ENCODE results near the gene ZBTB32.

ZBTB32 gene

DNA sequence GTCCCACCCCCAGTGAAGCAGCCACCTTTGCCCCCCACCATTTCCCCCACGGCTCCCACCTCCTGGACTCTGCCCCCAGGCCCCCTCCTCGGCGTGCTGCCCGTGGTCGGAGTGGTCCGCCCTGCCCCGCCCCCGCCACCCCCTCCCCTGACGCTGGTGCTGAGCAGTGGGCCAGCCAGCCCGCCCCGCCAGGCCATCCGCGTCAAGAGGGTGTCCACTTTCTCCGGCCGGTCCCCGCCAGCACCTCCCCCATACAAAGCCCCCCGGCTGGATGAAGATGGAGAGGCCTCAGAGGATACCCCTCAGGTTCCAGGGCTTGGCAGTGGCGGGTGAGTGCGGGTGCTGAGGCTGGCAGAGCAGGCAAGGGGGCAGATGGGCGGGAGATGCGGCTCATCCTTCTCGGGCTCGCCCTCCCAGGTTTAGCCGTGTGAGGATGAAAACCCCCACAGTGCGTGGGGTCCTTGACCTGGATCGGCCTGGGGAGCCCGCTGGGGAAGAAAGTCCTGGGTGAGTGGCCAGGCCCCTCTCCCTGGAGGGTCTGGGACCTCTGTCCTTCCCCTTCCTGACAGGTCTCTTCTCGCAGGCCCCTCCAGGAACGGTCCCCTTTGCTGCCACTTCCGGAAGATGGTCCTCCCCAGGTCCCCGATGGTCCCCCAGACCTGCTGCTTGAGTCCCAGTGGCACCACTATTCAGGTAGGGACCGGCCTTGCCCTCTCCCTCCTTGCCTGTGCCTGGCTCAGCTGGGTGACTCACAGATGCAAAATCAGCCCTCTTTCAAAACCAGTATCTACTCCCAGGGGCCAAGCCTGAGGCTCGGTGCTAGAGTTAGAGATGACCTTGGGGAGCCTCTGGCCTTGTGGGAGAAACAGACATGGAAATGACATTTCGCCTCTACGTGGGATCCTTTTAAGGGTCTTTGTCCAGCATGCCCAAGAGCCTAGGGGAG is 29.1 kb downstream of the ZBTB32 start:
- Histone ChIP-seq H3K36me3 (ENCODE audit: control insufficient read depth in 5 of 5, insufficient read depth in 5 of 5, low read length in 5 of 5) (peaks cover 0 to 96% (median 91%) of the 10 kb centered on the region in 5 donors), H3K27me3 (ENCODE audit: control insufficient read depth in 5 of 5, insufficient read depth in 4 of 5, low read length in 5 of 5) (no peaks in the 10 kb centered on the region), H3K27ac (ENCODE audit: low read depth, low read length) (no peak overlapping the region), H3K9ac (ENCODE audit: low read length in 5 of 5) (no peak overlapping the region), H3K4me3 (ENCODE audit: low read depth in 1 of 5, low read length in 5 of 5) (no peak overlapping the region), H3K9me3 (ENCODE audit: control insufficient read depth in 5 of 5, low read length in 5 of 5) (no peaks in the 10 kb centered on the region), H3K4me1 (ENCODE audit: control insufficient read depth in 5 of 5, insufficient read depth in 5 of 5, low read length in 5 of 5) (peaks cover 0 to under 1% (median 0%) of the 10 kb centered on the region in 5 donors)

- Histone ChIP-seq H3K27ac (ENCODE audit: low read depth, low read length) (no peak overlapping the region), H3K36me3 (ENCODE audit: control insufficient read depth in 5 of 5, insufficient read depth in 5 of 5, low read length in 5 of 5) (peaks cover 0 to 96% (median 90%) of the 10 kb centered on the region in 5 donors)
These were observed 29.9 kb downstream of the ZBTB32 start for GRCh38 chr19:35734273-35734672.

GRCh38 chr19:35734889-35735288 is 30.5 kb downstream of the ZBTB32 start:
- H3K36me3 ChIP-seq (ENCODE audit: control insufficient read depth in 5 of 5, insufficient read depth in 5 of 5, low read length in 5 of 5) = peaks cover 0 to 91% (median 83%) of the 10 kb centered on the region in 5 donors

More at GRCh38 chr19:35734273-35734672, 29.9 kb downstream of the ZBTB32 start:
- Histone ChIP-seq H3K4me1 (ENCODE audit: control insufficient read depth in 5 of 5, insufficient read depth in 5 of 5, low read length in 5 of 5) (peaks cover 0 to 9% (median 4%) of the 10 kb centered on the region in 5 donors), H3K4me3 (ENCODE audit: low read depth in 1 of 5, low read length in 5 of 5) (no peak overlapping the region), H3K9ac (ENCODE audit: low read length in 5 of 5) (no peak overlapping the region), H3K27me3 (ENCODE audit: control insufficient read depth in 5 of 5, insufficient read depth in 4 of 5, low read length in 5 of 5) (no peaks in the 10 kb centered on the region), H3K9me3 (ENCODE audit: control insufficient read depth in 5 of 5, low read length in 5 of 5) (no peaks in the 10 kb centered on the region)

DNA sequence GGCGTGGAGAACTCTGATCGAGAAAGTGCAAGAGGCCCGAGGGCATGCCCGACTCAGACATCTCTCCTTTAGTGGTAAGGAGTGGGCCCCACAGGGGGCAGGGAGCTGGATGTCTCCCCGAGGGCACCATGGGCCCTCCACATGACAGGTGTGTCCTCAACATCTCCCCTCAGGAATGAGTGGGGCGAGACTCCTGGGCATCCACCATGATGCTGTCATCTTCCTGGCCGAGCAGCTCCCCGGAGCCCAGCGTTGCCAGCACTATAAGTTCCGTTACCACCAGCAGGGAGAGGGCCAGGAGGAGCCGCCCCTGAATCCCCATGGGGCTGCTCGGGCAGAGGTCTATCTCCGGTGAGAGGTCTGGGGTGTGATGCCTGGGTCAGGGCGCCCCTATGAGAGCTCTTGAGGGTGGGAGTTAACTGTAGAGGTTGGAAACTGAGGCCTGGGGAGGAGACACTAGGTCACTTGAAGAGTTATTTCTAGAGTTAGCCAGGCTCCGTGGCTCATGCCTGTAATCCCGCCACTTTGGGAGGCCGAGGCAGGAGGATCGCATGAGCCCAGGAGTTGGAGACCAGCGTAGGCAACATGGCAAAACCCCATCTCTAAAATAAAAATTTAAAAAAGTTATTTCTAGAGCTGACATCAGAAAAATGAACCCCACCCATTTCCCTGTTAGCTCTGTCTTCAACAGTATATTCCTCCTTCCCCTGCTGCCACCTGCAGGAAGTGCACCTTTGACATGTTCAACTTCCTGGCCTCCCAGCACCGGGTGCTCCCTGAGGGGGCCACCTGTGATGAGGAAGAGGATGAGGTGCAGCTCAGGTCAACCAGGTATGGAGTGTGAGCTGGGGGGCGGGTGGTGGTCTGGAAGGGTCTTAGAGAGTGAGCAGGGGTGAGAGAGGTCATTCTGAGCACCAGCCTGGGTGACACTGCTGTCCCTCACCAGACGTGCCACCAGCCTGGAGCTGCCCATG is 32.8 kb downstream of the ZBTB32 start:
- H3K27ac ChIP-seq (ENCODE audit: low read depth, low read length) = no peak overlapping the region
- no peaks in the 10 kb centered on the region for H3K9me3 ChIP-seq (ENCODE audit: control insufficient read depth in 5 of 5, low read length in 5 of 5)
- H3K27me3 ChIP-seq (ENCODE audit: control insufficient read depth in 5 of 5, insufficient read depth in 4 of 5, low read length in 5 of 5) = no peaks in the 10 kb centered on the region
- peaks cover 6 to 26% (median 19%) of the 10 kb centered on the region in 5 donors for H3K4me1 ChIP-seq (ENCODE audit: control insufficient read depth in 5 of 5, insufficient read depth in 5 of 5, low read length in 5 of 5)
- no peak overlapping the region for H3K4me3 ChIP-seq (ENCODE audit: low read depth in 1 of 5, low read length in 5 of 5)
- peak overlapping the region in 1 of 5 donors; percentile 39 for H3K9ac ChIP-seq (ENCODE audit: low read length in 5 of 5)
- peaks cover 0 to 68% (median 60%) of the 10 kb centered on the region in 5 donors for H3K36me3 ChIP-seq (ENCODE audit: control insufficient read depth in 5 of 5, insufficient read depth in 5 of 5, low read length in 5 of 5)

More at GRCh38 chr19:35734889-35735288, 30.5 kb downstream of the ZBTB32 start:
- Histone ChIP-seq H3K4me1 (ENCODE audit: control insufficient read depth in 5 of 5, insufficient read depth in 5 of 5, low read length in 5 of 5) (peaks cover 2 to 15% (median 9%) of the 10 kb centered on the region in 5 donors), H3K4me3 (ENCODE audit: low read depth in 1 of 5, low read length in 5 of 5) (no peak overlapping the region), H3K27ac (ENCODE audit: low read depth, low read length) (no peak overlapping the region), H3K9me3 (ENCODE audit: control insufficient read depth in 5 of 5, low read length in 5 of 5) (no peaks in the 10 kb centered on the region), H3K9ac (ENCODE audit: low read length in 5 of 5) (no peak overlapping the region), H3K27me3 (ENCODE audit: control insufficient read depth in 5 of 5, insufficient read depth in 4 of 5, low read length in 5 of 5) (no peaks in the 10 kb centered on the region)

- Histone ChIP-seq H3K27ac (ENCODE audit: low read depth, low read length) (no peak overlapping the region), H3K36me3 (ENCODE audit: control insufficient read depth in 5 of 5, insufficient read depth in 5 of 5, low read length in 5 of 5) (peaks cover 0 to 67% (median 57%) of the 10 kb centered on the region in 5 donors), H3K27me3 (ENCODE audit: control insufficient read depth in 5 of 5, insufficient read depth in 4 of 5, low read length in 5 of 5) (no peaks in the 10 kb centered on the region), H3K4me3 (ENCODE audit: low read depth in 1 of 5, low read length in 5 of 5) (no peak overlapping the region), H3K9me3 (ENCODE audit: control insufficient read depth in 5 of 5, low read length in 5 of 5) (no peaks in the 10 kb centered on the region), H3K9ac (ENCODE audit: low read length in 5 of 5) (no peak overlapping the region), H3K4me1 (ENCODE audit: control insufficient read depth in 5 of 5, insufficient read depth in 5 of 5, low read length in 5 of 5) (peaks cover 6 to 30% (median 19%) of the 10 kb centered on the region in 5 donors)
These were observed 33.9 kb downstream of the ZBTB32 start for GRCh38 chr19:35738021-35738886.

DNA sequence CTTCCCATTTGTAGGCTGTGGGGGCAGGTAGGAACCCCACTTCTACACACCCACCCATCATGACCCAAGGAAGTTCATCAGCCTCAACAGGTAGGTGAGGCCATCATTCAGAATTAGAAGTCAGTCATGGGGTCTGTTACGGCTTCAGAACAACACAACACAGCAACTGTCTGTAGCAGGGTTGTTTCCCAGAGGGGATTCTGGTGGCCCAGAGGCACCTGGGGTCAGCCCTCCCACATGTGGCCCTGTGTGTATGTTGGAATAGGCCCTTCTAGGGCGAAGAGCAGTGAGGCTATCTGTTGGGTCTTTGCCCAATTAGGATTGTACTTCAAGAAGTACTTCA is 34.5 kb downstream of the ZBTB32 start:
- peaks cover 0 to 64% (median 52%) of the 10 kb centered on the region in 5 donors for H3K36me3 ChIP-seq (ENCODE audit: control insufficient read depth in 5 of 5, insufficient read depth in 5 of 5, low read length in 5 of 5)
- H3K9me3 ChIP-seq (ENCODE audit: control insufficient read depth in 5 of 5, low read length in 5 of 5) = no peaks in the 10 kb centered on the region
- H3K27me3 ChIP-seq (ENCODE audit: control insufficient read depth in 5 of 5, insufficient read depth in 4 of 5, low read length in 5 of 5) = no peaks in the 10 kb centered on the region
- peak overlapping the region in 2 of 5 donors; percentile 8 to 77 for H3K9ac ChIP-seq (ENCODE audit: low read length in 5 of 5)
- H3K4me1 ChIP-seq (ENCODE audit: control insufficient read depth in 5 of 5, insufficient read depth in 5 of 5, low read length in 5 of 5) = peaks cover 6 to 32% (median 20%) of the 10 kb centered on the region in 5 donors
- no peak overlapping the region for H3K4me3 ChIP-seq (ENCODE audit: low read depth in 1 of 5, low read length in 5 of 5)
- no peak overlapping the region for H3K27ac ChIP-seq (ENCODE audit: low read depth, low read length)

GRCh38 chr19:35739275-35740107 is 35.1 kb downstream of the ZBTB32 start:
- Histone ChIP-seq H3K4me1 (ENCODE audit: control insufficient read depth in 5 of 5, insufficient read depth in 5 of 5, low read length in 5 of 5) (peaks cover 6 to 38% (median 27%) of the 10 kb centered on the region in 5 donors), H3K9me3 (ENCODE audit: control insufficient read depth in 5 of 5, low read length in 5 of 5) (no peaks in the 10 kb centered on the region), H3K36me3 (ENCODE audit: control insufficient read depth in 5 of 5, insufficient read depth in 5 of 5, low read length in 5 of 5) (peaks cover 0 to 61% (median 45%) of the 10 kb centered on the region in 5 donors), H3K9ac (ENCODE audit: low read length in 5 of 5) (peak overlapping the region; percentile 8 to 77 (median 71)), H3K27ac (ENCODE audit: low read depth, low read length) (peak overlapping the region; percentile 80), H3K4me3 (ENCODE audit: low read depth in 1 of 5, low read length in 5 of 5) (peak overlapping the region in 4 of 5 donors; percentile 55 to 83 (median 68)), H3K27me3 (ENCODE audit: control insufficient read depth in 5 of 5, insufficient read depth in 4 of 5, low read length in 5 of 5) (no peaks in the 10 kb centered on the region)

DNA sequence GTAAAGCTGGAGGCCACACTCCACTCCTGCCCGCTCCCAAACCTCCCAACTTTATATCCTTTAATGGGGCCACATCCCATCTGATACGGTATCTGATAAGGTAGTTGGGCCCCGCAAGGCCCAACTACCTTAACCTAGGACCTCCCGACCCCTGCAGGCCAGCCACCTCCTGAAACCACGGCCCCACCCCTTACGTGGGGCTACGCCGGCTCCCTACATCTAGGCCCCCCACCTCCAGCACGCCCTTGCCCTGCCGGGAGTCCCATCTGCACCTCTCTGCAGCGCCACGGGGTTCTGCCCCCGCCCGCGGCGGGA is 35.7 kb downstream of the ZBTB32 start:
- H3K9ac ChIP-seq (ENCODE audit: low read length in 5 of 5) = peak overlapping the region; percentile 8 to 77 (median 71)
- H3K4me1 ChIP-seq (ENCODE audit: control insufficient read depth in 5 of 5, insufficient read depth in 5 of 5, low read length in 5 of 5) = peaks cover 10 to 42% (median 29%) of the 10 kb centered on the region in 5 donors
- H3K36me3 ChIP-seq (ENCODE audit: control insufficient read depth in 5 of 5, insufficient read depth in 5 of 5, low read length in 5 of 5) = peaks cover 0 to 55% (median 40%) of the 10 kb centered on the region in 5 donors
- no peaks in the 10 kb centered on the region for H3K27me3 ChIP-seq (ENCODE audit: control insufficient read depth in 5 of 5, insufficient read depth in 4 of 5, low read length in 5 of 5)
- H3K9me3 ChIP-seq (ENCODE audit: control insufficient read depth in 5 of 5, low read length in 5 of 5) = no peaks in the 10 kb centered on the region
- H3K4me3 ChIP-seq (ENCODE audit: low read depth in 1 of 5, low read length in 5 of 5) = peak overlapping the region in 4 of 5 donors; percentile 55 to 83 (median 68)
- peak overlapping the region; percentile 80 for H3K27ac ChIP-seq (ENCODE audit: low read depth, low read length)

Data from subcutaneous abdominal adipose tissue (tissue), 5 donors.